B cell (primary cell): ENCODE measurements around the gene EHF. TPM values are rescaled to one million over a fixed set of nuclear protein-coding genes. Genes with fewer than 3 reads are reported as not detected.

ENCODE experiments used
- ATAC-seq: fragments of 200-7000 bp; cut with Tn5 transposase; one replicate; pipeline ENCODE4 v1.10.0; 2021; ENCODE audit warnings: low read depth, mild to moderate bottlenecking, moderate number of reproducible peaks, moderate library complexity
- CTCF ChIA-PET: fragments of 350-600 bp; sonication (Branson Sonifier 250); formaldehyde crosslinking; loops from one replicate; lab custom pipeline; 2021; ENCODE audit warnings: antibody characterized with exemption, inconsistent platforms; lab: Charles Lee
- POLR2A ChIA-PET: fragments of 350-600 bp; sonication (Branson Sonifier 250); formaldehyde crosslinking; loops from one replicate; lab custom pipeline; 2021; ENCODE audit warnings: antibody characterized with exemption; lab: Charles Lee
- DNase-seq: peaks from one replicate; pipeline ENCODE4 v3.0.0; 2013
- H2AFZ ChIP-seq: 2 replicates; pipeline ENCODE4 v1.6.1; 2012; ENCODE audit warnings: mild to moderate bottlenecking, low read depth, low read length; ENCODE audit not compliant: insufficient read depth, poor library complexity, severe bottlenecking
- H3K27ac ChIP-seq, 2 donors: 1 replicate in 1 of 2; 2 replicates in 1 of 2; pipeline ENCODE4 v1.5.1; 2012 to 2013; ENCODE audit warnings: low read length in 2 of 2, mild to moderate bottlenecking in 2 of 2, moderate library complexity in 1 of 2
- H3K27me3 ChIP-seq, 4 experiments: fragments of 200-600 bp in 1 of 4; sonication (generic) in 1 of 4; replicated peaks in 1 of 4; 1 replicate in 2 of 4; 2 replicates in 2 of 4; pipeline versions ENCODE4 v1.6.1 to v1.7.0; 2013 to 2016; ENCODE audit warnings: low read length in 3 of 4, mild to moderate bottlenecking in 2 of 4, mixed read lengths in 1 of 4, moderate library complexity in 1 of 4; ENCODE audit not compliant: insufficient read depth in 4 of 4, control insufficient read depth in 3 of 4; ENCODE audit errors: control extremely low read depth in 1 of 4
- H3K36me3 ChIP-seq, 2 experiments: replicated peaks in 1 of 2; 1 replicate in 1 of 2; 2 replicates in 1 of 2; pipeline versions ENCODE4 v1.6.1 to v1.7.1; 2013; ENCODE audit warnings: low read length in 1 of 2; ENCODE audit not compliant: insufficient read depth in 2 of 2, control insufficient read depth in 1 of 2; ENCODE audit errors: control extremely low read depth in 1 of 2, extremely low read depth in 1 of 2
- H3K4me1 ChIP-seq, 2 donors: fragments of 200-600 bp in 1 of 2; sonication (generic) in 1 of 2; 1 replicate in 1 of 2; 2 replicates in 1 of 2; pipeline versions ENCODE4 v1.5.1 to v1.6.1; 2013 to 2017; ENCODE audit warnings: low read length in 2 of 2; ENCODE audit not compliant: control insufficient read depth in 2 of 2, insufficient read depth in 2 of 2
- H3K4me2 ChIP-seq: replicated peaks from 2 replicates; pipeline ENCODE3; 2012; ENCODE audit warnings: mild to moderate bottlenecking, low read depth, low read length; ENCODE audit not compliant: poor library complexity, severe bottlenecking
- H3K4me3 ChIP-seq, 5 experiments: fragments of 200-600 bp in 1 of 5; sonication (generic) in 1 of 5; 1 replicate in 3 of 5; 2 replicates in 2 of 5; pipeline versions ENCODE4 v1.5.1 to v1.7.0; 2011 to 2016; ENCODE audit warnings: low read length in 4 of 5, mild to moderate bottlenecking in 4 of 5, low read depth in 2 of 5, control low read depth in 1 of 5, moderate library complexity in 1 of 5; ENCODE audit not compliant: insufficient read depth in 1 of 5; ENCODE audit errors: control extremely low read depth in 1 of 5, extremely low read depth in 1 of 5
- H3K79me2 ChIP-seq: fragments of 200-600 bp; sonication (generic); one replicate; pipeline ENCODE4 v1.6.0; 2016; ENCODE audit warnings: low read length; ENCODE audit not compliant: control insufficient read depth, insufficient read depth
- H3K9ac ChIP-seq: fragments of 200-600 bp; sonication (generic); 2 replicates; pipeline ENCODE4 v1.6.1; 2017; ENCODE audit warnings: mild to moderate bottlenecking, low read length, moderate library complexity
- H3K9me3 ChIP-seq, 3 donors: one replicate each; pipeline versions ENCODE4 v1.6.1 to v1.7.1; 2013; ENCODE audit warnings: low read length in 2 of 3; ENCODE audit not compliant: control insufficient read depth in 2 of 3, insufficient read depth in 1 of 3; ENCODE audit errors: control extremely low read depth in 1 of 3
- H4K20me1 ChIP-seq: 2 replicates; pipeline ENCODE4 v1.6.0; 2012; ENCODE audit warnings: mild to moderate bottlenecking, low read length; ENCODE audit not compliant: insufficient read depth, control insufficient read depth, poor library complexity, severe bottlenecking
- H3K27ac Mint-ChIP-seq: one replicate; pipeline ENCODE4 v1.8.0; 2021; ENCODE audit warnings: mixed read lengths
- H3K27me3 Mint-ChIP-seq: one replicate; pipeline ENCODE4 v1.8.0; 2021; ENCODE audit warnings: mixed read lengths
- H3K4me1 Mint-ChIP-seq: one replicate; pipeline ENCODE4 v1.8.0; 2021; ENCODE audit warnings: mixed read lengths
- H3K4me3 Mint-ChIP-seq: one replicate; pipeline ENCODE4 v1.8.0; 2021; ENCODE audit warnings: mixed read lengths
- H3K9me3 Mint-ChIP-seq: one replicate; pipeline ENCODE4 v1.8.0; 2022; ENCODE audit warnings: mixed read lengths; ENCODE audit not compliant: insufficient read depth
- EZH2 ChIP-seq: IDR thresholded peaks from 2 replicates; pipeline ENCODE4 v1.6.1; 2012; ENCODE audit warnings: borderline replicate concordance, low read depth, mild to moderate bottlenecking, moderate library complexity, low read length; ENCODE audit not compliant: insufficient read depth, poor library complexity, severe bottlenecking
- WGBS: methylation state at CpG from one replicate; pipeline ENCODE4 v1.1.5; 2013; ENCODE audit warnings: missing lambda C conversion rate; ENCODE audit not compliant: insufficient coverage; 5-methylcytosine and 5-hydroxymethylcytosine counted together
- intact Hi-C: fragments of 100-400 bp; cut with micrococcal nuclease; formaldehyde crosslinking; loops from one replicate; pipeline ENCODE4 v1.10.0; 2022
- polyA plus RNA-seq: library from polyadenylated mRNA; depleted of rRNA; stranded (reverse); fragments of >200 nt; gene quantifications from 2 replicates; pipeline ENCODE4 v1.2.3, GENCODE V29; 2012
- total RNA-seq, 2 donors: library from RNA; stranded (reverse); fragments of 120-200 nt in 1 of 2; gene quantifications; 1 replicate in 1 of 2; 2 replicates in 1 of 2; pipeline versions ENCODE4 v1.2.3 to v1.2.4, GENCODE V29; 2013 to 2022
- TF ChIP-seq, protein P1 (sequence below): fragments of 200-600 bp; IDR thresholded peaks from one replicate; pipeline ENCODE4 v1.8.0; 2022; ENCODE audit warnings: antibody characterized with exemption, mild to moderate bottlenecking

Gene EHF
- total and polyA plus RNA-seq, 2 donors (not counting 1 experiment from before 2014, with no cell fraction given): not detected

DNA sequence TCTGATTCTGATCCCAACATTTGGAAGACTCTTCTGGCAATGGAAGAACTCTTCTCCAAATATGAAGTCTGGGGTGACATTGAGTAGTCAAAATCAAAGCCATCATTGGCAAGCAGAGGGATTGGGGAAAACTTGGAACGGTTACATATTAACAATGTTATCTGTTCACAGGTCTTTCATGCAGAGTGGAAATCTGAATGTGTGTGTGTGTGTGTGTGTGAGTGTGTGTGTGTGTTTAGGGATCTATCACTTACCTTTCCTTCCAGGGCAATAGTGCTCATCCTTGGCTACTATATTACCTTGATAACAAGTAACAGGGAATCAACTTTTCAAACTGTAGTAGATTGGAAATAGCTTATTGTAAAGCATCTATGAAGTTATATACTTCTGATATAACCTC is 55.3 kb downstream of the EHF start:
- Mint-ChIP-seq H3K4me1 (peaks cover under 1% of the 10 kb centered on the region), H3K27ac (no peak overlapping the region), H3K27me3 (peaks cover 3% of the 10 kb centered on the region), H3K4me3 (no peak overlapping the region), H3K9me3 (no peaks in the 10 kb centered on the region)
- Histone ChIP-seq H3K79me2 (no peaks in the 10 kb centered on the region), H4K20me1 (no peaks in the 10 kb centered on the region), H3K27me3 (no peaks in the 10 kb centered on the region), H3K4me3 (no peak overlapping the region), H3K27ac (no peak overlapping the region), H3K4me2 (no peak overlapping the region), H3K36me3 (no peaks in the 10 kb centered on the region), H3K4me1 (no peaks in the 10 kb centered on the region), H3K9me3 (no peaks in the 10 kb centered on the region), H2AFZ (no peak overlapping the region), H3K9ac (no peak overlapping the region)
- ChIA-PET POLR2A (no interaction called here), CTCF (no interaction called here)
- intact Hi-C loops: no loop called here
- ATAC-seq: no peak
- DNase-seq: no peak
- TF ChIP-seq EZH2: no peak
- TF ChIP-seq, protein P1, sequence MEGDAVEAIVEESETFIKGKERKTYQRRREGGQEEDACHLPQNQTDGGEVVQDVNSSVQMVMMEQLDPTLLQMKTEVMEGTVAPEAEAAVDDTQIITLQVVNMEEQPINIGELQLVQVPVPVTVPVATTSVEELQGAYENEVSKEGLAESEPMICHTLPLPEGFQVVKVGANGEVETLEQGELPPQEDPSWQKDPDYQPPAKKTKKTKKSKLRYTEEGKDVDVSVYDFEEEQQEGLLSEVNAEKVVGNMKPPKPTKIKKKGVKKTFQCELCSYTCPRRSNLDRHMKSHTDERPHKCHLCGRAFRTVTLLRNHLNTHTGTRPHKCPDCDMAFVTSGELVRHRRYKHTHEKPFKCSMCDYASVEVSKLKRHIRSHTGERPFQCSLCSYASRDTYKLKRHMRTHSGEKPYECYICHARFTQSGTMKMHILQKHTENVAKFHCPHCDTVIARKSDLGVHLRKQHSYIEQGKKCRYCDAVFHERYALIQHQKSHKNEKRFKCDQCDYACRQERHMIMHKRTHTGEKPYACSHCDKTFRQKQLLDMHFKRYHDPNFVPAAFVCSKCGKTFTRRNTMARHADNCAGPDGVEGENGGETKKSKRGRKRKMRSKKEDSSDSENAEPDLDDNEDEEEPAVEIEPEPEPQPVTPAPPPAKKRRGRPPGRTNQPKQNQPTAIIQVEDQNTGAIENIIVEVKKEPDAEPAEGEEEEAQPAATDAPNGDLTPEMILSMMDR: no peak
- WGBS: no CpG with 5 or more reads among the region's 1 CpG

DNA sequence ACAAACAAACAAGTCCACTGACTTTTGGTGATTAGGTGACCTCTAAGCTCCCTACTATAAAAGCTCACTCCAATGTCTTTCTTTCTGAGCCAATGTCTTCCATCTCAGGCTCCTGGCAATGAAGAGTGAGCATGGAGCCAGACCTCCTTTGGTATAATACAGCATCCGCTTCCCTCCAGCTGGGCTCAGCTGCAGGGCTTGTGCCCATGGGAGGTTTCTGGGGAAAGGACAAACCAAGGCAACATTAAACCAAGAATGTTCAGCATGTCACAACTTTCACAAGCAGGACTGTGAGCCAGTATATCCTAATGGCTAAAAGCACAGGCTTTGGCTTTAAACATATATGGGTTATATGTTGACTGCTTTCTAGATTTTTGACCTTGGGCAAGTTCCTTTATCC is 58.8 kb downstream of the EHF start:
- no peak overlapping the region for H2AFZ ChIP-seq
- no peak overlapping the region for H3K27ac Mint-ChIP-seq
- WGBS: no CpG with 5 or more reads among the region's 1 CpG
- no peaks in the 10 kb centered on the region for H3K79me2 ChIP-seq
- ChIA-PET POLR2A (no interaction called here), CTCF (no interaction called here)
- no peak overlapping the region for H3K4me2 ChIP-seq
- ATAC-seq (no peak), DNase-seq (no peak)
- H3K36me3 ChIP-seq: no peaks in the 10 kb centered on the region
- no peaks in the 10 kb centered on the region for H3K9me3 ChIP-seq
- no peaks in the 10 kb centered on the region for H3K4me1 ChIP-seq
- no peak overlapping the region for H3K4me3 ChIP-seq
- no peaks in the 10 kb centered on the region for H4K20me1 ChIP-seq
- no peak overlapping the region for H3K4me3 Mint-ChIP-seq
- no peaks in the 10 kb centered on the region for H3K9me3 Mint-ChIP-seq
- no peak for TF ChIP-seq EZH2
- TF ChIP-seq, protein P1: no peak
- H3K4me1 Mint-ChIP-seq: no peaks in the 10 kb centered on the region
- H3K9ac ChIP-seq: no peak overlapping the region
- H3K27ac ChIP-seq: no peak overlapping the region
- no peaks in the 10 kb centered on the region for H3K27me3 ChIP-seq
- intact Hi-C loops: no loop called here
- H3K27me3 Mint-ChIP-seq: peaks cover 3% of the 10 kb centered on the region
